ENCODE results near the gene DOLK. TPM values are rescaled to one million over a fixed set of nuclear protein-coding genes. Genes with fewer than 3 reads are reported as not detected.

The DOLK gene
- total and polyA plus RNA-seq, 2 donors (not counting 1 experiment from before 2014, with no cell fraction given): 3.0 to 12.2 TPM

DNA sequence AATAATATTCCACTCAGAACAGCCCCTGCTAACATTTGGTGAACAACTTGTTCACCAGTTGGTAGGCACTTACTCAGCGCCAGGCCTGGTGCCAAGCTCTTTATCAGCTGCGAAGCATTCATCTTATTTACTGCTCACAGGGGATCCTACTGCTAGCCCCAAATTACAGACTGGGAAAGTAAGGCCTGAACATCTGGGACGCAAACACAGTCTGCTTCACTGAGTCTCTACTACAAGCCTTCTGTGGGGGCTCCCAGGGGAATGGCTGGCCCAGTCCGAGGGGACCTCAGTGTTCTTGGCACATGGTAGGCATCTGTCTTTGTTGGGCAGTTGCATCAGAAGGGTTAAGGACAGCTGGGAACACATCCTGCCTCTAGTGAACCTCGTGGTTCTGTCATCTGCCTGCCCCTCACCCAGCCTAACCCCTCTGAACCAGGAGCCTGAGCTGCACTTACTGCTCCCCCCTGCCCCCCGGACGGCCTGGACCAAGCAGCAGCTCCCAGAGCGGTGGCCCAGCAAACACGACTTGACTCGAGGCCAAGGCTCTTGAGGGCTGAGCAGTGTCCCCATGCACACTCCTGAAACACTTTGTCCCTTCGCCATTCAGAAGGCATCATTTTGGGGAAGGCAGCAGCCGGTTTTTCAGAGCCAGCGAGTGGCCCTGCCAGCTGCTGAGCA is 26.9 kb downstream of the DOLK start, which contains the start of gene PHYHD1:
Gene PHYHD1, plus strand, starts transcription at position 602 of the 678 bp plus-strand sequence. CDS start 1,342 bp downstream, outside the sequence.
- no peak within 1 kb of the TSS for H3K9ac ChIP-seq (ENCODE audit: low read length)
- peaks cover 0 to 18% of the 10 kb centered on the region in 2 experiments for H3K36me3 ChIP-seq (replicated peaks in 1 of 2; ENCODE audit: control extremely low read depth in 1 of 2, control insufficient read depth in 1 of 2, extremely low read depth in 1 of 2, insufficient read depth in 2 of 2, low read length in 1 of 2)
- H3K27me3 ChIP-seq (replicated peaks in 1 of 4; ENCODE audit: control extremely low read depth in 1 of 4, control insufficient read depth in 3 of 4, insufficient read depth in 4 of 4, low read length in 3 of 4): peaks cover 0 to 5% (median 0%) of the 10 kb centered on the region in 4 experiments
- H3K27me3 Mint-ChIP-seq: peaks cover 2% of the 10 kb centered on the region
- ChIA-PET CTCF (no interaction called here), POLR2A (no interaction called here)
- no peak within 1 kb of the TSS for H3K4me3 Mint-ChIP-seq
- H3K27ac Mint-ChIP-seq: no peak within 1 kb of the TSS
- peak within 1 kb of the TSS in 1 of 2 donors; percentile 64 for H3K27ac ChIP-seq (ENCODE audit: low read length in 2 of 2)
- no peak within 1 kb of the TSS for H3K4me3 ChIP-seq (ENCODE audit: control extremely low read depth in 1 of 5, extremely low read depth in 1 of 5, insufficient read depth in 1 of 5, low read depth in 2 of 5, low read length in 4 of 5)
- H3K4me1 Mint-ChIP-seq: peaks cover 4% of the 10 kb centered on the region
- peak within 1 kb of the TSS; percentile 71 for H2AFZ ChIP-seq (ENCODE audit: insufficient read depth, low read depth, low read length, poor library complexity, severe bottlenecking)
- intact Hi-C loops (cut with micrococcal nuclease): no loop called here
- H3K9me3 ChIP-seq (ENCODE audit: control extremely low read depth in 1 of 3, control insufficient read depth in 2 of 3, insufficient read depth in 1 of 3, low read length in 2 of 3): no peaks in the 10 kb centered on the region
- ATAC-seq (ENCODE audit: low read depth): no peak
- 70% methylated on average over 12 of the region's 13 CpGs for WGBS (ENCODE audit: insufficient coverage)
- no peak for DNase-seq
- H3K79me2 ChIP-seq (ENCODE audit: control insufficient read depth, insufficient read depth, low read length): no peaks in the 10 kb centered on the region
- H3K4me1 ChIP-seq (ENCODE audit: control insufficient read depth in 2 of 2, insufficient read depth in 2 of 2, low read length in 2 of 2): peaks cover 13% of the 10 kb centered on the region in 2 donors
- H4K20me1 ChIP-seq (ENCODE audit: control insufficient read depth, insufficient read depth, low read length, poor library complexity, severe bottlenecking): no peaks in the 10 kb centered on the region
- TF ChIP-seq CTCF (IDR thresholded peaks at IDR 0.05) (no peak), EZH2 (IDR thresholded peaks at IDR 0.05; ENCODE audit: borderline replicate concordance, insufficient read depth, low read depth, low read length, poor library complexity, severe bottlenecking) (no peak)
- no peaks in the 10 kb centered on the region for H3K9me3 Mint-ChIP-seq (ENCODE audit: insufficient read depth)
- H3K4me2 ChIP-seq (replicated peaks; ENCODE audit: low read depth, low read length, poor library complexity, severe bottlenecking): peak within 1 kb of the TSS; percentile 60

- no peak overlapping the region for H3K27ac Mint-ChIP-seq
These were observed 27.9 kb downstream of the DOLK start for GRCh38 chr9:128919402-128920089.

More at GRCh38 chr9:128919402-128920089, 27.9 kb downstream of the DOLK start:
- Histone ChIP-seq H3K9ac (ENCODE audit: low read length) (no peak overlapping the region), H3K4me2 (replicated peaks; ENCODE audit: low read depth, low read length, poor library complexity, severe bottlenecking) (no peak overlapping the region), H3K4me1 (ENCODE audit: control insufficient read depth in 2 of 2, insufficient read depth in 2 of 2, low read length in 2 of 2) (peaks cover 13% of the 10 kb centered on the region in 2 donors), H3K4me3 (ENCODE audit: control extremely low read depth in 1 of 5, extremely low read depth in 1 of 5, insufficient read depth in 1 of 5, low read depth in 2 of 5, low read length in 4 of 5) (no peak overlapping the region), H4K20me1 (ENCODE audit: control insufficient read depth, insufficient read depth, low read length, poor library complexity, severe bottlenecking) (no peaks in the 10 kb centered on the region), H3K79me2 (ENCODE audit: control insufficient read depth, insufficient read depth, low read length) (peaks cover under 1% of the 10 kb centered on the region), H3K36me3 (replicated peaks in 1 of 2; ENCODE audit: control extremely low read depth in 1 of 2, control insufficient read depth in 1 of 2, extremely low read depth in 1 of 2, insufficient read depth in 2 of 2, low read length in 1 of 2) (peaks cover 0 to 18% of the 10 kb centered on the region in 2 experiments), H2AFZ (ENCODE audit: insufficient read depth, low read depth, low read length, poor library complexity, severe bottlenecking) (no peak overlapping the region), H3K27me3 (replicated peaks in 1 of 4; ENCODE audit: control extremely low read depth in 1 of 4, control insufficient read depth in 3 of 4, insufficient read depth in 4 of 4, low read length in 3 of 4) (peaks cover 0 to 5% (median 0%) of the 10 kb centered on the region in 4 experiments), H3K27ac (ENCODE audit: low read length in 2 of 2) (no peak overlapping the region), H3K9me3 (ENCODE audit: control extremely low read depth in 1 of 3, control insufficient read depth in 2 of 3, insufficient read depth in 1 of 3, low read length in 2 of 3) (no peaks in the 10 kb centered on the region)
- ChIA-PET CTCF (interaction anchor here (0.6 to 1.3 kb wide), 2 partner anchors 9 to 281 kb away, joined by 4 to 5 read pairs; no protein-coding TSS in a partner anchor), POLR2A (no interaction called here)
- no peak for TF ChIP-seq CTCF (IDR thresholded peaks at IDR 0.05)
- TF ChIP-seq EZH2 (IDR thresholded peaks at IDR 0.05; ENCODE audit: borderline replicate concordance, insufficient read depth, low read depth, low read length, poor library complexity, severe bottlenecking): no peak
- H3K27me3 Mint-ChIP-seq: peaks cover 2% of the 10 kb centered on the region
- WGBS (ENCODE audit: insufficient coverage): 96% methylated on average over 2 of the region's 14 CpGs
- no peaks in the 10 kb centered on the region for H3K9me3 Mint-ChIP-seq (ENCODE audit: insufficient read depth)
- intact Hi-C loops (cut with micrococcal nuclease): no loop called here
- ATAC-seq (ENCODE audit: low read depth) (no peak), DNase-seq (no peak)
- H3K4me1 Mint-ChIP-seq: peaks cover 4% of the 10 kb centered on the region
- no peak overlapping the region for H3K4me3 Mint-ChIP-seq
